HG03064 (cell line): ENCODE data around the gene VCL.
"Not testable (repeated sequence)": the region's sequence is repeated elsewhere in the genome, so short reads cannot be mapped to it uniquely, and the experiment has no call there.

Experiments used
- ATAC-seq: cut with Tn5 transposase; IDR thresholded peaks from one replicate; pipeline ENCODE4 v1.9.1; 2021; ENCODE audit warnings: low read depth; ENCODE audit not compliant: unreplicated experiment

Gene VCL

DNA sequence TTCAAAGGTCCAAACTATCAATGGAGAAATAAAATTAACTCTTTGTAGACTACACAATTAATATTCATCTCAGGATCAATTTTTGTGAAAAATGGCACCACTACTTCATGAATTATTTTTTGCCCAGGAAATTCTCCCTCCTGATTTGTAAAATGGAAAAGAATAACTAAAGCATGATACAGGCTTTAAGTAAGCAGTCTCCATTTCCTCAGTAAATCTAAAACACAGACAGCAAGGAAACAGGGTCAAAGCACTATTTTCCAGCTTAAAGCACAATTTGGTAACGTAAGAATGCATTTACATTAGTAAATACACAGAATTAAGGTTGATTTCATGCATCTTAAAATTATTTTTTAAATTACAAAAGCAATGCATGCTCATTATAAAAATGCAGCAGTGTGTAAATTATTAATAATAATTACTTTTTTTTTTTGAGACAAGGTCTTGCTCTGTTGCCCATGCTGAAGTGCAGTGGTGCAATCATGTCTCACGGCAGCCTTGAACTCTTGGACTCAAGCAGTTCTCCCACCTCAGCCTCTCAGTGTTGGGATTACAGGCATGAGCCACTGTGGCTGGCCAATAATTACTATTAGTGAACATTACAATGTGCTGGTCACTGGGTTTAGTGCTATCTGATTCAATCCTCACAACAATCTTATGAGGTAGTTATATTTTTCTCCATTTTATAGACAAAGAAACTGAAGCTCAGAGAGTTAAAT is 26.1 kb upstream of the VCL start:
- ATAC-seq = no peak

DNA sequence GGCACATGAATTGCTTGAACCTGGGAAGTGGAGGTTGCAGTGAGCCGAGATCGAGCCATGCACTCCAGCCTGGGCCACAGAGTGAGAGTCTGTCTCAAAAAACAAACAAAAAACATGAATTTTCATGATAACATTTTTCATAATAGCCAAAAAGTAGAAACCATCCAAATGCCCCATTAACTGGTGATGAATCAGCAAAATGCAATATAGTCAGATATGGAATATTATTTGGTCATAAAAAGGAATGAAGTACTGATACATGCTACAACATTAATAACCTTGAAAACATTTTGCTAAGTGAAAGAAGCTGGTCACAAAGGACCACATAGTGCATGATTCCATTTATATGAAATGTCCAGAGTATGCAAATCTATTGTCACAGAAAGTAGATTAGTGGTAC is 24.5 kb upstream of the VCL start:
- ATAC-seq = no peak

DNA sequence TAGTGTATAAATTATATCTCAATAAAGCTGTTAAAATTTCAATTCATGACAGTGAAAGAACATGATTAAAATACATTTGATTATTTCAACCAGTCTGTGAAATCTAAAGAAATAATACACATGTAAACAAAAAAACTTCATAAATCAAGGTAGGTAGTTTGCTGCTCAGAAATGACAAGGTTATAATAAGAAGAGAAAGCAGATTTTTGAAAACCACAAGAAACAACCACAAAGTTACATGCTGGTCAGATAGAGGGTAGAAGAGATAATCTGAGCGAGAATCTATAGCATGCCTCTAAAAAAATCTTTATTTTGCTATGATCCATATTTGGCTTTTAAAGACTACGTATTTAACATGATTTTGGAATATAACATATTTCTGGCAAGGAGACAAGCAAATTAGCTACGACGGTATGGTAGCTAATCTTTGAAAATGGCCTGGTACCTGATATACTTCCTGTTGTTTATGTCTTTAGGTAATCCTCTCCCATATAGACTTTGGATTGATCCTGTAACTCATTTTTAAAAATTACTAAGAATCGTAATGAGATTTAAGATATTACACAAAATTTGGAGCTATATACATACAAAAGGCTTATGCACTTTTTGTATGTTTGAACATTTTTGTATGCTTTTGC is 23.5 kb upstream of the VCL start:
- no peak for ATAC-seq

DNA sequence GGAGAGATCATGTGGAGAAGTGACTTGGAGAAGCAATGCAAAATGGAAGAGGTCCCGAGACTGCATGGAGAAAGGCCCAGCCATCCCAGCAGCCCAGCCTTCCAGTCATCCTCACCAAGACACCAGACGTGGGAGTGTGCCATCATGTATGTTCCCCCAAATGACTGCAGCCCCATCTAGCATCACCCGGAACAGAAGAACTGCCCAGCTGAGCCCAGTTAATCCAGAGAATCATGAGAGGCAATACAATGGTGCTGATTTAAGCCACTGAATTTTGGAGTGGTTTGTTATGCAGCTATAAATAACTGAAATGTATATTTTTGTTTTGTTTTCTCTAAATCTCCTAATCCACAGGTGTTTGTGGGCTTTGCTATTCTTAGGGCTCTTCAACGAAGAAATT is 22.5 kb upstream of the VCL start:
- no peak for ATAC-seq

DNA sequence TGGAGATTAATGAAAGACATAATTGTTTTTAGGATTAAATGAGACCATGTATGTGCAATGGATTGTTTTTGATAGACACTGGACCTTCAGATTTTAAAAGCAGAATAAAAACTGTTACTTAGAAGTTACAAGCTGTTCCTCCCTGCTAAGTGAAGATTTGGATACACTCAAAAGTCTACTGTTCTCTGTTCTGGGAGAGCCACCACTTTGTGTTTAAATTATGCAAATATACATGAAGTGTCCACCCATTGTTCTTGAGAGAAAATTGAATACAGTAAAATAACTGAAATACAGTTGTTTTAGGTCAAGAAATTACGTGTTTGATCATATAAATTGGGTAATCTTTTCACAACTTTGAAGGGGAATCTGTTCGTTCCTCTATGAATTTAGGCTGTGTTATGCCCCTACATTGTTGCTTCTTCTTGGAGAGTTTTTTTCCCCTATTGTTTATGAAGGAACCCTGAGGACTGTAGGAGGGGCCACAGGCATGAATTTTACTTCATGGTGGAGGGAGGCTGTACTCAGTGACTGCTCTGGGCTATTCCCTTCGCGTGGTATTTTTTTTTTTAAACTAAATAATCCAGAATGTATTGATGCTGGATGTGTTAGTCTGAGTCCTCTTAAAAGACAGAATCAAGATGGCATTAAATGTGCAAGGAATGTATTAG is 18.6 kb upstream of the VCL start:
- ATAC-seq = no peak

DNA sequence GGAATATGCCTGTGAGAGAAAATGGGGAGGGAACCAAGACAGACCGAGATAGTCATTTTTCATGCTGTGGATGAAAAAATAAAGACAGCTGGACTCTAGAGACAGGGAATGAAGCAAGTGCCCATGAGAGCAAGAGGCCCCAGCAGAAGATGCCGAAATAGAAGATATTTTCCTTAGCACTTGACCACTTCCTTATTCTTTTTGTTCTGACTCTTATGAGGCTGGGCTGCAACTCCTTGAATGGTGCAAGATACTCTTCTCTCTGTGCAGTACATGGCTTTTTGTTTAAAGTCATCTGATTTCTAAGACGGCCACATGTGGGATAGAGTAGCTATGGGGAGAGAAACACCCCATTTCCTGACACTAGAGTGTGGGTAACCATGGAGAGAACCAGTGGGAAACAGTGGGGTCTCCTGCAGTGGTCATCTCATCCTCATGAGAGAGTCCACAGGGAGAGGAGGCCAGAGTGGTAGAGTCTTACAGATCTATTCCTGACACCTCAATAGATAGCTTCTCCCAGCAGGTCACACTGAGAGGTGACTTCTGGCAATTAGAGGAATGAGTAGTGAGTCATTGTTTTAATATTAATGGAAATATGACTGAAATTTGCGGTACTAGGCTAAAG is 18.0 kb upstream of the VCL start:
- no peak for ATAC-seq

DNA sequence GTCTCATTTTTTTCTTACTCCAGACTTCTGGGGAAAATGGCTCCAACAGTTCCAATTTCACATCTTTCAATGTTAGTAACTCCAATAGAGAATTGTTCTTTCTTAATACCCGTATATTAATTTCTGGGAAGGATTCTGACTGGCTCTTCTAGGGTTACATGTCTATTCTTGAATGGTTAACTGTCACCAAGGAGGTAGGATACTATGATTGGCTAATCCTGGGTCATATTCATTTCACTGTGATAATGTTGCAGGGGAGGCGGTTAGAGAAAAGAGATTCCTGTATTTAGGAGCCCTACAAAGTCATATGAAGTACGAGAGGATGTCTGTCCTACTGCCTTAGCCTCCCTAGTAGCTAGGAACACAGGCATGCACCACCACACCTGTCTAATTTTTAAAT is 16.1 kb upstream of the VCL start:
- ATAC-seq = no peak

DNA sequence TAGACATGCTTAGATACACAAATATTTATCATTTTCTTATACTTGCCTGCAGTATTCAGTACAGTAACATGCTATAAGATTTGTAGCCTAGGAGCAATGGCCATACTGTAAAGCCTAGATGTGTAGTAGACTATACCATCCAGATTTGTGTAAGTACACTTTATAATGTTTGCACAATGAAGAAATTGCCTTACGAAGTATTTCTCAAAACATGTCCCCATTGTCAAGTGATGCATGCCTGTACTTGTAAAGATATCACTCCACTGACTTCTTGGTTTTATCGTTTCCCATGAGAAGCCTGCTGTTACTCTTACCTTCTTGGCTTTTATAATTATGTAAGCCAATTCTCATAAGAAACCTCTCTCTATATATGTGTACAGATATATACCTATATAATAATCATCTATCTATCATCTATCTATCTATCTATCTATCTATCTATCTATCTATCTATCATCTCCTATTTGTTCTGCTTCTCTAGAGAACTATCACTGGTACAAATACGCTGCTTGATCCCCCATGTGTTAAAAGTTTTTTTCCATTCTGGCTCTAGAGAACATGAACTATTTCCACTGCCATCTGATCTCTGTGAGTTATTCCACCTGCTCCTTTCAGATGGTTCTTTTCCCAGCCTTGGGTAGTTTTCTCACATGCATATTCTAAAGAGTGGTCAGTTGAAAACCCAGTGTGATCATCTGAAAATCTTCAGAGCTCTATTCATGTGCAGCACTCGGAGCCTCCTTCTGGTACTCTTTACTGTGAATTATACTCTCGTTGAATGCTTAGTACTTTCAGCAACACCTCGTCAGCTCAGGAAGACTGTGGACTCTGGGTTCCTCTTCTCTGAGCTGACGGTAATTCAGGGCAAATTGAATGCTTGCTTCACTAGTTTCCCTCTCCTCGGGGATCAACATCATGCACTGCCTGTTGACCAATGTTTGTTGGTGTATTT is 14.5 kb upstream of the VCL start:
- no peak for ATAC-seq

DNA sequence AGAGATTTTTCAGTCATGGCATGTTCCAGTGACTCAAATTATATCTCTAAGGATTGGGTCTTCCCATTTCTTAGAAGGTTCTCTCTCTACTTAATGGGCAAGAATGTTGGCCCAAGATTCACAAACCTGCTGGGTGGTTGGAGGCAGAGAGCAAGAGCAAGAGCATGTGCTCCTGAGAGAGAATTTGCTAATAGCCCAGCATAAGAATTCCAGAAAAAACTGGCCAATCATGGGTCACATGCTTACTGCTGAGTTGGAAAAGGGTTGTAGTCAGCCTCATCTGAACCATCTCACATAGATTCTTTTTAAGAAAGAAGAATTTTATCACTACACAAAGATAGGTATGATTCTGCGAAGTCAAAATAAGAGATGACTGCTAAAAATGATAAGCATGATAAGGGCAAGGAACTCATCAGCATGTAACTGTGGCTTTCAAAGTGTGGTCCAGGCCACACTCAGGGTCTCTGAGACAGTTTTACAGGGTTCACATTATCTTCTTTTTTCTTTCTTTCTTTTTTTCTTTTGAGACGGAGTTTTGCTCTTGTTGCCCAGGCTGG is 8.2 kb upstream of the VCL start:
- no peak for ATAC-seq

DNA sequence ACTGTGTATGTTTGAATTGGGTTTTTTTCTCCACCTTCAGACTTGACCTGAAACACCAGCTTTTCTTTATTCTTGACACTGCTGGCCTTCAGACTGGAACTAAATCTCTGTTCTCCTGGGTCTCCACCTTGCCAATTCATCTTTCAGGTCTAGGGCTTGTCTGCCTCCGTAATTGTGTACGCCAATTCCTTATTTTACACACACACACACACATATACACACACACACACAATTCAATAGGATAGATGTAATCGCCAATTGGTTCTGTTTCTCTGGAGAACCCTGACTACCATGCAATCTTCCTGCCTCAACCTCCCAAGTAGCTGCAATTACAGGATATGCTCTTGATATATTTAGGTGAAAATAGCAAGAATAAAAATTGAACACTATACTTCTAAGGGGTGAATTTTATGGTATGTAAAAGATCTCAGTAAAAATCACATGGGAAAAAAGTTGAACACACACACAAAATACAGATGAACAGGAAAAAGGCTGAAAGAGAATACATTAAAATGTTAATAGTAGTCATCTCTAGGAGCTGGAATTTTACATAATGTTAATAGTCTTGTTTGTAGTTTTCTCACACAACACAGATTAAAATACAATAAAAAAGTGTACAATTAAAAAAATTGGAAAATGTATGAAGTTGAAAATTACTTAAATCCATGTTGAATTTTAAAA is 6.6 kb upstream of the VCL start:
- no peak for ATAC-seq

DNA sequence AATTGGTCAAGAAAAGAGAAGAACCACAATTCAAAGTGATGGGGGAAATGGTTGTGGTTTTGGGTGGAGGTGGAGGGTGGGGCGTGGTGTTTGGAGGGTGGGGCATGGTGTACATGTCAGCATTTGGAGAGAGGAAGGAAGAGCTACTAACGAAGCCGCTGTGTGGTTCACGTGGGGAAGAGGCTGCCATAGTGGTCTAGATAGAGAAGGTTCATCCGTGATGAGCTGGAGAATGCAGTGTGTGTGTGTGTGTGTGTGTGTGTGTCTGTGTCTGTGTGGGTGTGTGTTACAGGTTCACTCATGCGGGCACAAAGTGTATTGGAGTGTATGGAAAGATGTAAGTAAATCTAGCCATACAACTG is 6.1 kb upstream of the VCL start:
- ATAC-seq = no peak

DNA sequence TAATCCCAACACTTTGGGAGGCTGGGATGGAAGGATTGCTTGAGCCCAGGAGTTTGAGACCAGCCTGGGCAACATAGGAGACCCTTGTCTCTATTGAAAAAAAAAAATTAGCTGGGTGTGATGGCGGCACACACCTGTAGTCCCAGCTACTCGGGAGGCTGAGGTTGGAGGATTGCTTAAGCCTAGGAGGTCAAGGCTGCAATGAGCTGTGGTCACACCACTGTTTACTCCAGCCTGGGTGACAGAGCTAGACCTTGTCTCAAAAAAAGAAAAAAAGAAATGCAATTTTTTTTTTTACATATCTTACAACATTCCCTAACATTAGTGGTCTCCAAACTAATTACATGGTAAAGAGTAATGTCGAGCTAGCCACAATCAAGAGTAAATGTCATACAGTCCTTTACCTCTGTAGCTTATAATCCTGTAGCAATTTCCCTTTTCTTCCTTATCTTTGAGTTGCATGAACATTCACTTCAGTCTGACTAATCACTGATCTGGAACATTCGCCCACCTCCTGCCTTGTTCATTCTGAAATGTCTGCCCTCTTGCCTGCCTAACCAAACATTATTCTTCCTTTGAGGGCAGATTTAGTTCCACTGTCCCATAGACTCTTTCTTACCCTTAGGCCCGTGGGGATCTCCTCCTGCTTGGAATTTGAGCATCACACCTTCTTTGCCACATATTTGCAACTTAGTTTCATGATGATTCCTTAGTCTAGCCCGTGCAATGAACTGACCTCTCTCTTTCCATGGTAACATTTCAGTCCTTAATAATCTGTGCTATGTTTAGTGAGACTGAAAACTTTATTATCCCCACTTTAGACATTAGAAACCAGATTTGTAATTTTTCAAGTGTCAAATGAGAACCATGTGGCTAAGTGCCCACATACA is 4.8 kb upstream of the VCL start:
- ATAC-seq = no peak

DNA sequence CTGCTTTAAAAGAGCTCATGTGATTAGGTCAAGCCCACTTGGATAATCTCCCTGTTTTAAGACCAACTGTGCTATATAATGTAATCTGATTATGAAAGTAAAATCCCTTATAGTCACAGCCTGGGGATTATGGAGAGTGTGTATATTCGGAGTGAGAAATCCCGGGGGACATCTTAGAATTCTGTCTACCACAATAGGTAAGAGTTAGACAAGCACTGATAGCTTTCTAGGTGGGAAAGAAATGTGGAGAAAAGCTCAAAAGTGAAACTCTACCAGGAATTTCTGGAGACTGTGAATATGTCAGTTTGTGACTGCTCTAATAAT is 2.9 kb upstream of the VCL start:
- ATAC-seq = no peak

DNA sequence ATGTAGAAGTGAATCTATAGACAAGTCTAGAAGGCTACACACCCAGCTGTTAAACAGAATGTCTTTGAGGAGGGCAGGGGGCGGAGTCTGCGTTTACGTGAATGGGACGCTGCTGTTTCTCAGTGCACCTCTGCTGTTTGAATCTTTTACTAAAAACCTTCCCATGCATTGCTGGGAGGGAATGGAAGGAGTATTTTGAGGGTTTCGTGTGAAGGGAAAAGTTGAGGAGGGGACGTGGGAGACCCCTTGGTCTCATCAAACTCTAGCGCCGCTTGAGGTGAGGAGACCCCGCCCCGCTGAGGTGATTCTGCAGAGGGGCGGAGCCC is 492 bp upstream of the VCL start:
- peak; percentile 62 for ATAC-seq

DNA sequence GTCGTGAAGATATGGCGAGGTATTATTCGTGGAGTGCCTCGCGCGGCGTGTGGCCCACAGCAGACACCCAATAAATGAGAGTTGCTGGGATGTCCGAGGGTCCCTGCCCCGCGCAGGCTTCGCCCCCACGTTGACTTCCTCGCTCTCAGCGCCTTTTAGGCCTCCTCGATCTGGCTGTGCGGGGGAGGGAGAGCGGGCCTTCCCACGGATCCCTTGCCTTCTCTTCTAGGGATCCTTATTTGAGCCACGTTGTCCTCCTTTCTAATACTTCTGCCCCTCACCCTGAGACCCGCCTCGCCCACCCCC is 660 bp downstream of the VCL start:
- ATAC-seq = no peak

DNA sequence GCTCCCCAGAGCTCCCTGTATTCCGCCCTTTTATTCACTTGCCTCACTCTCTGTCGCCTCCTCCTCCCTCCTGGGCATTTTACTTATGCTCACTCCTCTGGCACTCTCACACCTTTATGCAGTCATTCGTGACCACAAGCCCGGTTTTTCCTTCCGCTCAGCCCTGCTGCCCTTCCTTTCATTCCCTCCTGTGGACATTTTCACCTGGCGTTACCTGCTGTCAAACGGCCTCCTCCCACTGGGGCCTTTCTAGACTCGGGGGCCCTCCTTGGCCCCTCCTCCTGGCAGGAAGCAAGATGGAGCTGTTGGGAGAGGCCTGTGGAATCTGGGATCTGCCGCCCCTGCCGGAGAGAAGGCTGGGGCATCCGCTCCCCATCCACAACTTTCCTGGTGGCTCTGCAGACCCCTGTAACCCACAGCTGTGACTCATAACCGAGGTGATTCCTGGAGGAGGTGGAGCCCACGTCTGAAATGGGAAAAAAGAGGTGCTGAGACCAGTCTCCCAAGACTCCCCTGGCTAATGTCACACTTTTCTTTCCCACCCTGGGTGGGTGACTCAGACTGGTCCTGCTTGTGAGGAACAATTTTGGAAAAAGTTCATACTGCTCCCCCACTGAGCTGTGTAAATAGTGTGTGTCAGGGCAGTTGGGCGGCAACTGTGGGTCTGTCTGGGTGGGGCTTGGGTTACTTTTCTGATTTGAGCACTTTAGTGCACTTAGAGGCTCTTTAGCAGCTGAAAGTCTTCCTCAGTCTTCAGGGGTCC is 1.2 kb downstream of the VCL start:
- ATAC-seq = no peak

DNA sequence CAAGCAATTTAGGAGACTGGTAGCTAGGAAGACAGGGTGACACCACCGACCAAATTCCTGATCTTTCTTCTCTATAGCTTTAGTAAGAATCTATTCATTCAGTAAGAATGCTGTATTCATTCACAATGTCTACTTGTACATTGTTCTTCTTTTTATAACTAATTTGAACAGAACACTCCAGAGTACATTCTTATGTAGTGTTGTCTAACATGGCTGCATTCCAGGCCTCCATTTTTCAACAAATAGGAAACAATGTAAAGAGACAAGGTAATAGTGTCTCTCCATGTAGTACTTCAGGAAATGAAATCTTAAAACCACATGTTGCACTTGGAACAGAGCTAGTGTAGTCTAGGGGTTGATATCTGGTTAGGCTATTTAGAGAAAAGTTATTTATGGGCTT is 1.8 kb downstream of the VCL start:
- ATAC-seq = no peak

DNA sequence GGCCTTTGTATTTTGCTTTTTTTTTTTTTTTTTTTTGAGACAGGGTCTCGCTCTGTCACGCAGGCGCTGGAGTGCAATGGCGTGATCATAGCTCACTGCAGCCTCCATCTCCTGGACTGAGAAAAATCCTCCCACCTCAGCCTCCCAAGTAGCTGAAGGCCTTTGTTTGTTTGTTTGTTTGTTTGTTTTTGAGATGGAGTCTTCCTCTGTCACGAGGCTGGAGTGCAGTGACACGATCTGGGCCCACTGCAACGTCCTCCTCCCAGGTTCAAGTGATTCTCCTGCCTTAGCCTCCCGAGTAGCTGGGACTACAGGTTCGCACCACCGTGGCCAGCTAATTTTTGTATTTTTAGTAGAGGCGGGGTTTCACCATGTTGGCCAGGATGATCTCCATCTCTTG is 2.3 kb downstream of the VCL start:
- not testable (repeated sequence) for ATAC-seq
